Fibroblast of villous mesenchyme (primary cell): ENCODE measurements around the gene FKBP1C. TPM values are rescaled to one million over a fixed set of nuclear protein-coding genes. Genes with fewer than 3 reads are reported as not detected.

Source experiments
- DNase-seq: peaks from one replicate; pipeline ENCODE4 v3.0.0-alpha.2; 2010; ENCODE audit warnings: low read depth
- H3K4me3 ChIP-seq: 2 replicates; pipeline ENCODE4 v1.5.1; 2011; ENCODE audit warnings: low read depth, mild to moderate bottlenecking, low read length
- CTCF ChIP-seq: IDR thresholded peaks from 2 replicates; pipeline ENCODE4 v1.5.1; 2012; ENCODE audit warnings: low read depth, mild to moderate bottlenecking, low read length; ENCODE audit not compliant: insufficient read depth
- small RNA-seq: library from RNA; depleted of rRNA; stranded (forward); fragments of <200 nt; gene quantifications from one replicate; pipeline ENCODE3, GENCODE V24; 2012
- total RNA-seq: library from RNA; depleted of rRNA; stranded (reverse); fragments of >200 nt; gene quantifications from 2 replicates; pipeline ENCODE4 v1.2.3, GENCODE V29; 2012

The FKBP1C gene
- total RNA-seq, 1 donor = 0.43 TPM

DNA sequence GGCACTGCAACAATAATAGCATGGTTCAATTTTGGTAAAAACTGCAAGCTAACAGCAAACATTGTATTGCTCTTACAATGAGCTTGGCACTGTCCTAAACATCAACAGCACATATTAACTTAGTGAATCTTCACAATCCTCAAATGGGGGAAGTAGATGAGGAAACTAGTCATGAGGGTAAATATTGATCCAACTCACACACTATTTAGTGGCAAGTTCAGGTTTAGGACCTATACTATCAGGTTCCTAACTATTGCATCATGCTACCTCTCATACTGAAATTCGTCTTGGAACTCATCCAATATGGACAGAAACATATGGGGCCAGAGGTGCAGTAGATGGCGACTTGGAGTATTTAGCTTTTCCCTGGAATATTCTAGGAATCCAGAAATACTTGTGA is 34.2 kb downstream of the FKBP1C start:
- no peak overlapping the region for H3K4me3 ChIP-seq
- DNase-seq = no peak
- TF ChIP-seq CTCF = no peak

DNA sequence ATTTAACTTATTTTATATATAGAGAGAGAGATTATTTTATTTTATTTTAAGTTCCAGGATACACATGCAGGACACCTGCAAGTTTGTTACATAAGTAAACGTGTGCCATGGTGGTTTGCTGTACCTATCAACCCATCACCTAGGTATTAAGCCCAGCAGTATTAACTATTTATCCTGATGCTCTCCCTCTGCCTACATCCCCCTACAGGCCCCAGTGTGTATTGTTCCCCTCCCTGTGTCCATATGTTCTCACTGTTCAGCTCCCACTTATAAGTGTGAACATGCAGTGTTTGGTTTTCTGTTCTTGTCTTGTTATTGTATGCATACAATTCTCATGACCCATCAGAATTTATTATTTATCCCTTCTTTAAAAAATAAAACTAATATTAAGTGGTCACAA is 34.6 kb downstream of the FKBP1C start:
- TF ChIP-seq CTCF = no peak
- no peak overlapping the region for H3K4me3 ChIP-seq
- DNase-seq = no peak

DNA sequence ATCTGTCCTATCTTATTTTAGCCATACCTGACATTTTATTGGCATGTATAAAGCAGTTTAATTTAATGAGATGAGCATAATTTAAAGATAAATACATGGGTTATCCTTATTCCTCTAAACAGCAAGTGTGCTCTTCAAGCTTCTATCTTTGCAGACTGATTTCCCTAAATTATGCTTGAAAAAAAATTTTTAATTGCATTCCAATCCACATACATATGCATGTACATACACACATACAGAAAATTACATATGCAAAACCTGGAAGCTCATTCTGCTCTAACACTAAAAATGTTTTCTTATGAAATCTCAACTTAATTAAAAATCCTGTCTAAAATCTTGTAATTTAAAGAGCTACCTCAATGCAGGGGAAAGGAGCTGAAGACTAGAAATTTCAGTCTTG is 35.3 kb downstream of the FKBP1C start:
- DNase-seq = no peak
- no peak overlapping the region for H3K4me3 ChIP-seq
- TF ChIP-seq CTCF = no peak

DNA sequence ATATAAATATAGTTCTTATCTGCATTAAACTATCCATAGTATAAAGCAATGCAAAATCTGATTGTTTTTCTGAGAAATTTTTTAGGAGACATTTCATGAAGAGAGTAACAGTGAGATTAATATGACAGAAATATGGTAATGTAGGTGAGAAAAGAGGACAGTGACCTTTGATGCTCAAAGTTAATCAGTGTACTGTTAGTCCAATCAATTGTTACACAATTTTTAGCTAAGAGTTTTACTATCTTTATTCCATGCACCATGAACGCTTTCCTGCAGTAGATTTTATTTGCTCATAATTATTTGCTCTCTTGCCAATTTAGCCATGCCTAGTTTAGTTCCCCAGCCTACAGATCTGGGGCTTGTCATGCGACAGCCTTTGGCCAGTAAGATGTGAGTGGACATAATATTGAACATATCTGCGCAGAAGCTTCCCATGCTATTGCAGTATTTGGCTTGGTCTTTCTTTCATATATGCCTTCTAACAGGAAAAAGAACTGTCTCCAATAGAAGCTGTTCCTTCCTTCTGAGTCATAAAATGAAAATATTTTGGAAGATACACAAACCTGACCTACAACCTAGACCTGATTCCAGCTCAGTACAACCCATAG is 38.7 kb downstream of the FKBP1C start:
- TF ChIP-seq CTCF = no peak
- no peak overlapping the region for H3K4me3 ChIP-seq
- DNase-seq = no peak

- H3K4me3 ChIP-seq = no peak overlapping the region
- no peak for TF ChIP-seq CTCF
- DNase-seq = no peak
Observed at GRCh38 chr6:63259153-63259552, 47.9 kb downstream of the FKBP1C start.

- TF ChIP-seq CTCF = no peak
- no peak for DNase-seq
Observed at GRCh38 chr6:63261820-63262219, 50.6 kb downstream of the FKBP1C start.

More at GRCh38 chr6:63261820-63262219, 50.6 kb downstream of the FKBP1C start:
- H3K4me3 ChIP-seq = no peak overlapping the region

Small RNA genes lying within 50 kb of the gene (small RNA-seq; reads per million reads assigned to genes)
- not detected for gene SPTLC1P3

Other genes with a start within 250 kb of the FKBP1C start
- gene LGSN, start 108.5 kb downstream of the FKBP1C start, total RNA-seq = under 0.01 and 0.32 TPM in 2 replicates